Nephron (organoid): ENCODE data around the gene ZFYVE28.

Source experiments
- H3K27ac Mint-ChIP-seq, 3 experiments: 2 replicates each; pipeline ENCODE4 v1.8.0; 2020; ENCODE audit warnings: mixed read lengths in 3 of 3, mild to moderate bottlenecking in 2 of 3, moderate library complexity in 1 of 3
- H3K27me3 Mint-ChIP-seq: 2 replicates; pipeline ENCODE4 v1.8.0; 2021; ENCODE audit warnings: low read depth, mild to moderate bottlenecking, moderate library complexity, mixed read lengths
- H3K36me3 Mint-ChIP-seq: 2 replicates; pipeline ENCODE4 v1.8.0; 2020; ENCODE audit warnings: low read depth, mixed read lengths
- H3K4me1 Mint-ChIP-seq: 2 replicates; pipeline ENCODE4 v1.8.0; 2020; ENCODE audit warnings: mixed read lengths
- H3K4me3 Mint-ChIP-seq, 3 experiments: 2 replicates each; pipeline ENCODE4 v1.8.0; 2020; ENCODE audit warnings: mild to moderate bottlenecking in 3 of 3, mixed read lengths in 3 of 3, moderate library complexity in 2 of 3
- H3K9me3 Mint-ChIP-seq: 2 replicates; pipeline ENCODE4 v1.8.0; 2020; ENCODE audit warnings: mixed read lengths
- TF ChIP-seq, protein P1 (sequence below), 3 experiments: fragments of 200-600 bp; sonication (generic); IDR thresholded peaks; one replicate each; pipeline ENCODE4 v1.5.0; 2021; ENCODE audit warnings: antibody characterized with exemption in 3 of 3; ENCODE audit not compliant: unreplicated experiment in 3 of 3

ZFYVE28 gene

GRCh38 chr4:2451821-2452785 is 33.7 kb upstream of the ZFYVE28 start:
- H3K27ac Mint-ChIP-seq, result no peak overlapping the region
- no peak overlapping the region for H3K4me3 Mint-ChIP-seq
- H3K27me3 Mint-ChIP-seq, result peaks cover 10% of the 10 kb centered on the region
- TF ChIP-seq, protein P1, sequence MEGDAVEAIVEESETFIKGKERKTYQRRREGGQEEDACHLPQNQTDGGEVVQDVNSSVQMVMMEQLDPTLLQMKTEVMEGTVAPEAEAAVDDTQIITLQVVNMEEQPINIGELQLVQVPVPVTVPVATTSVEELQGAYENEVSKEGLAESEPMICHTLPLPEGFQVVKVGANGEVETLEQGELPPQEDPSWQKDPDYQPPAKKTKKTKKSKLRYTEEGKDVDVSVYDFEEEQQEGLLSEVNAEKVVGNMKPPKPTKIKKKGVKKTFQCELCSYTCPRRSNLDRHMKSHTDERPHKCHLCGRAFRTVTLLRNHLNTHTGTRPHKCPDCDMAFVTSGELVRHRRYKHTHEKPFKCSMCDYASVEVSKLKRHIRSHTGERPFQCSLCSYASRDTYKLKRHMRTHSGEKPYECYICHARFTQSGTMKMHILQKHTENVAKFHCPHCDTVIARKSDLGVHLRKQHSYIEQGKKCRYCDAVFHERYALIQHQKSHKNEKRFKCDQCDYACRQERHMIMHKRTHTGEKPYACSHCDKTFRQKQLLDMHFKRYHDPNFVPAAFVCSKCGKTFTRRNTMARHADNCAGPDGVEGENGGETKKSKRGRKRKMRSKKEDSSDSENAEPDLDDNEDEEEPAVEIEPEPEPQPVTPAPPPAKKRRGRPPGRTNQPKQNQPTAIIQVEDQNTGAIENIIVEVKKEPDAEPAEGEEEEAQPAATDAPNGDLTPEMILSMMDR (IDR thresholded peaks at IDR 0.05; ENCODE audit: unreplicated experiment in 3 of 3), result no peak
- H3K9me3 Mint-ChIP-seq, result no peaks in the 10 kb centered on the region
- no peaks in the 10 kb centered on the region for H3K4me1 Mint-ChIP-seq
- H3K36me3 Mint-ChIP-seq, result no peaks in the 10 kb centered on the region

- H3K36me3 Mint-ChIP-seq, result no peaks in the 10 kb centered on the region
- no peak overlapping the region for H3K4me3 Mint-ChIP-seq
- no peak overlapping the region for H3K27ac Mint-ChIP-seq
- H3K27me3 Mint-ChIP-seq, result peaks cover 10% of the 10 kb centered on the region
- no peaks in the 10 kb centered on the region for H3K4me1 Mint-ChIP-seq
- H3K9me3 Mint-ChIP-seq, result no peaks in the 10 kb centered on the region
- TF ChIP-seq, protein P1 (IDR thresholded peaks at IDR 0.05; ENCODE audit: unreplicated experiment in 3 of 3), result no peak
Observed at GRCh38 chr4:2451036-2451520, 32.6 kb upstream of the ZFYVE28 start.

GRCh38 chr4:2450394-2451035 is 32.1 kb upstream of the ZFYVE28 start:
- H3K36me3 Mint-ChIP-seq, result no peaks in the 10 kb centered on the region
- TF ChIP-seq, protein P1 (IDR thresholded peaks at IDR 0.05; ENCODE audit: unreplicated experiment in 3 of 3), result no peak
- no peaks in the 10 kb centered on the region for H3K9me3 Mint-ChIP-seq
- peaks cover 10% of the 10 kb centered on the region for H3K27me3 Mint-ChIP-seq
- H3K4me3 Mint-ChIP-seq, result no peak overlapping the region
- no peak overlapping the region for H3K27ac Mint-ChIP-seq
- H3K4me1 Mint-ChIP-seq, result no peaks in the 10 kb centered on the region

DNA sequence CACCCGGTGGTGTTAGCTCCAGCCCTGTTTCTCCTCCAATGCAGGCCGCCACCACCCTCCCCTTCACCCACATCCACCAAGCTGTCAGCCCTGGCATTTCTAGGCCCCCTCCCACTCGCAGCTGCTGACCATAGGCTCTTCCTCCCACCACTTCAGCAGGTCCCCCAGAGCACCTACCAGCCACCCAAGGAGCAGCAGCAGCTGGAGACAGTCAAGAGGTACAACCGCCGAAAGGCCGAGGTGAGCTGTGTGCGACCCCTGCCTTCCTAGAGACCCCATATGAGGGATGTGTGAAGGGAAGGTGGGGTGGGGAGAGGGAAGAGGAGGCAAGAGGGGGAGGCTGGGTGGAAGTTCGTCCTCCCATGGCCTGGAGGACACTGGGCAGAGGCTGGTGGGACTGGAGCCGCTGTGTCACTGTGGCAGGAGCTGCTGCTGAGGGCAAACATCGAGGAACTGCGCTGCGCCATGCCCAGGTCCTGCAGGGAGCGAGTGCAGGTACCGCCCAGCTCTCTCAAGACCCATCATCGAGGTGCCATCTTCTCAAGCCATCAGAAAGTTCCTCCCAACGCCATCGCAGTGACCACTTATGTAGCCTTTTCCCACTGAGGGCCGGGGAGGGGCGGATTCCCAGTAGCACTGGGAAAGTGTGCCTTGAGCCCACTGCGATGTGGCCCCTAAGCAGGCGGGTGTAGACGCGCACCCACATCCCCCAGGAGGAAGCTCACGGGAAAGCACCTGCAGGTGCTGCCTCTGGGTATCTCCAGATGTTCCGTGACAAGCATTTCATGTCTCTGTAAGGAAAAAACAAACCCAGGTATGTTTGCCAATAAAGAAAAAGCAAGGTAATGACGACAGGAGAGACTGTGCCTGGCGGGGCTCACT is 31.3 kb upstream of the ZFYVE28 start:
- Mint-ChIP-seq H3K36me3 (no peaks in the 10 kb centered on the region), H3K27me3 (peaks cover 10% of the 10 kb centered on the region), H3K4me1 (no peaks in the 10 kb centered on the region), H3K4me3 (no peak overlapping the region), H3K9me3 (no peaks in the 10 kb centered on the region), H3K27ac (no peak overlapping the region)
- TF ChIP-seq, protein P1 (IDR thresholded peaks at IDR 0.05; ENCODE audit: unreplicated experiment in 3 of 3), result no peak

DNA sequence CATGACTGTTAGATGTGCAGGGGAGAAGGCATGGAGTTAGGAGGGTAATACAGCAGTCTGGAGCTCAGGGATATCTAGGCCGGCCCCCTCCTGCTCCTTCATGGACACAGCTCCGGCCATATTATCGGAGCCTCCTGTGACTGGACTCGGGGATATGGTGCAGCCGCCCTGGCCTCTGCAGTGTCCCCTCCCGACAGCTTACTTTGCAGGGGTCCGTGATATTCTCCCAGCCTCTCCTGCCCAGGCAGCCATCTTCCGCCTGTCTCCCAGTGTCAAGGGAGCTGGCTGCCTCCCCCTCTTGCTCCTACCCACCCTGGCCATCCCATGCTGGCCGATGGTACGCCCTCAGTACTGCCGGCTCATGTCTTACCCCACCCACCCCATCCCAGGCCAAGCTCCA is 30.6 kb upstream of the ZFYVE28 start:
- TF ChIP-seq, protein P1 (IDR thresholded peaks at IDR 0.05; ENCODE audit: unreplicated experiment in 3 of 3), result no peak
- no peaks in the 10 kb centered on the region for H3K36me3 Mint-ChIP-seq
- H3K27me3 Mint-ChIP-seq, result peaks cover 10% of the 10 kb centered on the region
- H3K9me3 Mint-ChIP-seq, result no peaks in the 10 kb centered on the region
- no peak overlapping the region for H3K27ac Mint-ChIP-seq
- no peak overlapping the region for H3K4me3 Mint-ChIP-seq
- no peaks in the 10 kb centered on the region for H3K4me1 Mint-ChIP-seq
